Suppressor macrophage (primary cell): ENCODE data around the gene UST.
"Not testable (repeated sequence)": the region's sequence is repeated elsewhere in the genome, so short reads cannot be mapped to it uniquely, and the experiment has no call there.

ENCODE experiments used
- DNase-seq, 4 experiments: peaks; one replicate each; pipeline ENCODE4 v3.0.0-alpha.2; 2020 to 2022

The UST gene

GRCh38 chr6:148873154-148873553 lies 126.3 kb downstream of the UST start:
- DNase-seq, result no peak

GRCh38 chr6:148873868-148874267 lies 127.0 kb downstream of the UST start:
- DNase-seq, result no peak

- no peak for DNase-seq
Measured at GRCh38 chr6:148874698-148875293, 128.0 kb downstream of the UST start.

- no peak for DNase-seq
Measured at GRCh38 chr6:148878683-148879082, 131.9 kb downstream of the UST start.

- DNase-seq, result not testable (repeated sequence)
Measured at GRCh38 chr6:148880742-148881141, 133.9 kb downstream of the UST start.

GRCh38 chr6:148881593-148882311 lies 134.9 kb downstream of the UST start:
- DNase-seq, result no peak

GRCh38 chr6:148883270-148883669 lies 136.4 kb downstream of the UST start:
- peak in 3 of 4 experiments; percentile 4 to 41 (median 22) for DNase-seq

GRCh38 chr6:148884461-148884860 lies 137.6 kb downstream of the UST start:
- no peak for DNase-seq

- DNase-seq, result peak in 2 of 4 experiments; percentile 6 to 28
Measured at GRCh38 chr6:148885136-148885865, 138.5 kb downstream of the UST start.

- DNase-seq, result no peak
Measured at GRCh38 chr6:148885925-148886845, 139.4 kb downstream of the UST start.

- no peak for DNase-seq
Measured at GRCh38 chr6:148887181-148887580, 140.4 kb downstream of the UST start.

- no peak for DNase-seq
Measured at GRCh38 chr6:148888856-148889255, 142.0 kb downstream of the UST start.

GRCh38 chr6:148890096-148890495 lies 143.3 kb downstream of the UST start:
- DNase-seq, result no peak

- DNase-seq, result no peak
Measured at GRCh38 chr6:148890652-148891404, 144.0 kb downstream of the UST start.

- DNase-seq, result no peak
Measured at GRCh38 chr6:148891405-148891783, 144.6 kb downstream of the UST start.

GRCh38 chr6:148892247-148892646 lies 145.4 kb downstream of the UST start:
- no peak for DNase-seq

GRCh38 chr6:148893073-148893472 lies 146.2 kb downstream of the UST start:
- DNase-seq, result no peak

GRCh38 chr6:148893481-148893880 lies 146.7 kb downstream of the UST start:
- DNase-seq, result no peak

- DNase-seq, result no peak
Measured at GRCh38 chr6:148898376-148899014, 151.7 kb downstream of the UST start.

GRCh38 chr6:148904896-148905870 lies 158.4 kb downstream of the UST start:
- DNase-seq, result no peak
